D721Med (cell line): Measurements from ENCODE around the gene STXBP1.
"Not testable (repeated sequence)": the region's sequence is repeated elsewhere in the genome, so short reads cannot be mapped to it uniquely, and the experiment has no call there.

ENCODE experiments used
- DNase-seq: peaks from one replicate; pipeline ENCODE4 v3.0.0; 2011; ENCODE audit warnings: low spot score; ENCODE audit not compliant: insufficient read length
- FAIRE-seq: peaks from 2 replicates; lab custom pipeline; 2011; peaks lifted over from hg19 to GRCh38; lab: Jason Lieb, UNC
- TF ChIP-seq, protein P1 (sequence below): IDR thresholded peaks from 2 replicates; pipeline ENCODE4 v1.5.1; 2012; ENCODE audit warnings: mild to moderate bottlenecking, control low read depth; ENCODE audit not compliant: insufficient read depth; ENCODE audit errors: missing control alignments

STXBP1 gene

DNA sequence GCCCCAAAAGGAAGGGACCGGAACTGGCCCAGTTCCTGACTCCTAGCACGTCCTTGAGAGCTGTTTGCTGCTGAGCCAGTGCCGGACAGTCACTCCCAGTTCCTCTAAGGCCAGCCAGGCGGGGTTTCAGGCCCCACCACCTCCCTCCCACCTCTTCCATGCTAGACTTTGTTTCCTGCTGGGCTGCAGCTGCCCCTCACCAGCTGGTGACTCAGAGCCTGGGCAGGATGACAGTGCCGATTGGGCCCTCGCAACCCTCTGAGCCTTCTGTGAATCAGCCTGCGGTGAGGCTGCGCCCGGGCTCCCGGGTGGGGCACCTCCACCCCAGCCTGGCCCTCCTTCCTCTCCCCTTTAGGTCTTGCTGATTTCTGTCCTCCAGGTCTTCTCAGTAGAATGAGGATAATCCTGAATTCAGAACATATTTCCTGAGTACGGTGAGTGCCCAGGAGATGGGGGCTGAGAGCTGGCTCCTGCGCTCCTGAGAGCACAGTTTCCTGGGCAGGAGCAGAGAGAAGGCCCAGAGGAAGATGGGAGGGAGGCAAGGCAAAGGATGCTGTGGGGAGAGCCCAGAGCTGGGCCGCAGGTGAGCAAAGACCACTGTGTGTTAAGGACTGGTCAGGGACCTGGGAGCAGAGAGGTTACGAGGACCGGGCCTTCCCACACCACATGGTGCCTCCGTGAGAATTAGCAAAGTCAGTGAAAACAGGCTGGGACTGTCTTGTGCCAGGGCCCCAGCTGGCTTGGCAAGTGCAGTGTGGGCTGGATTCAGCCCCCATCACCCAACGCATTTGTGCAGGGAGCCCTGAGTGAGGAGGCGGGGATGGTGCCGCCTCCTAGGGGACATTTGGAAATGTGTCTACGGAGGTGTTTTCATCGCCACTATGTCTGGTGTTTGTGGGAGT lies 32.9 kb upstream of the STXBP1 start:
- FAIRE-seq (no peak), DNase-seq (no peak)
- TF ChIP-seq, protein P1, sequence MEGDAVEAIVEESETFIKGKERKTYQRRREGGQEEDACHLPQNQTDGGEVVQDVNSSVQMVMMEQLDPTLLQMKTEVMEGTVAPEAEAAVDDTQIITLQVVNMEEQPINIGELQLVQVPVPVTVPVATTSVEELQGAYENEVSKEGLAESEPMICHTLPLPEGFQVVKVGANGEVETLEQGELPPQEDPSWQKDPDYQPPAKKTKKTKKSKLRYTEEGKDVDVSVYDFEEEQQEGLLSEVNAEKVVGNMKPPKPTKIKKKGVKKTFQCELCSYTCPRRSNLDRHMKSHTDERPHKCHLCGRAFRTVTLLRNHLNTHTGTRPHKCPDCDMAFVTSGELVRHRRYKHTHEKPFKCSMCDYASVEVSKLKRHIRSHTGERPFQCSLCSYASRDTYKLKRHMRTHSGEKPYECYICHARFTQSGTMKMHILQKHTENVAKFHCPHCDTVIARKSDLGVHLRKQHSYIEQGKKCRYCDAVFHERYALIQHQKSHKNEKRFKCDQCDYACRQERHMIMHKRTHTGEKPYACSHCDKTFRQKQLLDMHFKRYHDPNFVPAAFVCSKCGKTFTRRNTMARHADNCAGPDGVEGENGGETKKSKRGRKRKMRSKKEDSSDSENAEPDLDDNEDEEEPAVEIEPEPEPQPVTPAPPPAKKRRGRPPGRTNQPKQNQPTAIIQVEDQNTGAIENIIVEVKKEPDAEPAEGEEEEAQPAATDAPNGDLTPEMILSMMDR: peak; percentile 15

GRCh38 chr9:127580366-127580765 lies 31.7 kb upstream of the STXBP1 start:
- DNase-seq (no peak), FAIRE-seq (no peak)
- TF ChIP-seq, protein P1: no peak

- FAIRE-seq: no peak
Observed at GRCh38 chr9:127580879-127581475, 31.1 kb upstream of the STXBP1 start.

DNA sequence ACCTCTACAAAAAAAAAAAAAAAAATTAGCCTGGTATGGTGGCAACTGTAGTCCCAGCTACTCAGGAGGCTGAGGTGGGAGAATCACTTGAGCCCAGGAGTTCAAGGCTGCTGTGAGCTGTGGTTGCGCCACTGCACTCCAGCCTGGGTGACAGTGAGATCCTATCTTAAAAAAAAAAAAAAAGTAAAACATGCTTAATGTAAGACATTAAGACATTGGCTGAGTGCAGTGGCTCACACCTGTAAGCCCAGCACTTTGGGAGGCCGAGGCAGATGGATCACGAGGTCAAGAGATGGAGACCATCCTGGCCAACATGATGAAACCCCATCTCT lies 27.6 kb upstream of the STXBP1 start:
- not testable (repeated sequence) for DNase-seq, FAIRE-seq

More at GRCh38 chr9:127580879-127581475, 31.1 kb upstream of the STXBP1 start:
- no peak for DNase-seq
- TF ChIP-seq, protein P1: no peak

GRCh38 chr9:127585161-127585819 lies 26.8 kb upstream of the STXBP1 start:
- no peak for DNase-seq
- TF ChIP-seq, protein P1: no peak
- FAIRE-seq: no peak

GRCh38 chr9:127586096-127586495 lies 26.0 kb upstream of the STXBP1 start:
- FAIRE-seq (no peak), DNase-seq (no peak)
- TF ChIP-seq, protein P1: no peak

DNA sequence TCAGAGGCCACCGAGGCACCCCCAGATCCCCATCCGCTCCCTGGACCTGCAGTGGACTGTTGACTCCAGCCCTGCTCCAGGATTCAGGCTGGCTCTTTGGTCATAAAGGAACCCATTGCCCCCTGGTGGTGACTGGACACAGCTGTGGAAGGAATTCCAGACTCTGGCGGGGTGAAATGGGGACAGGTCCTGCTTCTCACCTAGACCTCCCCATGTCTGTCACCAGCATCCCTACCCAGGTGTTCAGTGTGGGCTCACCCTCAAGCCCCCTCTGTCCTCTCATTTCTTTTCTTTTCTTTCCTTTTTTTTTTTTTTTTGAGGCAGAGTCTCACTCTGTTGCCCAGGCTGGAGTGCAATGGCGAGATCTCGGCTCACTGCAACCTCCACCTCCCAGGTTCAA lies 25.5 kb upstream of the STXBP1 start:
- FAIRE-seq (no peak), DNase-seq (peak; percentile 63)
- TF ChIP-seq, protein P1: peak; percentile 87
